K562 (cell line): ENCODE measurements around the gene SPATA25. TPM values are rescaled to one million over a fixed set of nuclear protein-coding genes. Genes with fewer than 3 reads are reported as not detected.
A peak's percentile ranks its signal among the peaks of the same experiment; 100 is the strongest.

Experiments
- ATAC-seq: fragments of 200-7000 bp; cut with Tn5 transposase; 3 replicates; pipeline ENCODE4 v1.9.1; 2020; ENCODE audit warnings: moderate library complexity
- BruUV-seq: library from RNA; stranded (reverse); fragments of 400-500 nt; replicated peaks from 2 replicates; lab custom pipeline; 2021; lab: Mats Ljungman, UMichigan
- CTCF ChIA-PET: fragments of 300-600 bp; formaldehyde crosslinking; extraction: SDS; loops from one replicate; lab custom pipeline; 2021; ENCODE audit warnings: low intra/inter-chr PET ratio; lab: Yijun Ruan, JAX
- POLR2A ChIA-PET: fragments of 300-600, 350-650 bp; sonication (Branson Sonifier 250); formaldehyde crosslinking; extraction: SDS; loops from one replicate; lab custom pipeline; 2021; ENCODE audit warnings: antibody characterized with exemption, inconsistent platforms; lab: Yijun Ruan, JAX
- DNase-seq, 4 experiments: peaks; one replicate each; pipeline versions ENCODE4 v3.0.0 to v3.0.0-alpha.2; 2011 to 2018; ENCODE audit warnings: low spot score in 3 of 4, mixed read lengths in 3 of 4; ENCODE audit errors: extremely low read depth in 1 of 4
- FAIRE-seq: peaks from 2 replicates; lab custom pipeline; 2011; peaks lifted over from hg19 to GRCh38; lab: Jason Lieb, UNC
- H2AFZ ChIP-seq: 2 replicates; pipeline ENCODE4 v1.6.0; 2011; ENCODE audit warnings: low read depth, low read length, control low read depth, inconsistent platforms
- H3K27ac ChIP-seq: fragments of 200-600 bp; 3 replicates; pipeline ENCODE4 v1.8.0; 2011; ENCODE audit warnings: low read depth, mild to moderate bottlenecking, control low read depth, inconsistent platforms, low read length, moderate library complexity, mixed read lengths; ENCODE audit errors: extremely low read depth
- H3K27me3 ChIP-seq, 2 experiments: fragments of 300-600 bp in 1 of 2; 2 replicates in 1 of 2; 3 replicates in 1 of 2; pipeline versions ENCODE4 v1.6.0 to v1.8.0; 2011; ENCODE audit warnings: inconsistent platforms in 2 of 2, low read length in 2 of 2, mild to moderate bottlenecking in 1 of 2, mixed read lengths in 1 of 2, moderate library complexity in 1 of 2; ENCODE audit not compliant: control insufficient read depth in 2 of 2, insufficient read depth in 2 of 2
- H3K36me3 ChIP-seq: fragments of 300-600 bp; 3 replicates; pipeline ENCODE4 v1.8.0; 2011; ENCODE audit warnings: mild to moderate bottlenecking, low read length, inconsistent platforms; ENCODE audit not compliant: control insufficient read depth, insufficient read depth
- H3K4me1 ChIP-seq, 2 experiments: fragments of 200-600 bp in 1 of 2; replicated peaks in 1 of 2; 2 replicates in 1 of 2; 3 replicates in 1 of 2; pipeline versions ENCODE4 v1.5.1 to v1.8.0; 2011; ENCODE audit warnings: inconsistent platforms in 2 of 2, low read length in 2 of 2, mild to moderate bottlenecking in 1 of 2, mixed read lengths in 1 of 2, moderate library complexity in 1 of 2; ENCODE audit not compliant: control insufficient read depth in 2 of 2, insufficient read depth in 2 of 2
- H3K4me2 ChIP-seq: 2 replicates; pipeline ENCODE4 v1.6.1; 2011; ENCODE audit warnings: low read length, control low read depth, inconsistent platforms, mixed read lengths; ENCODE audit not compliant: insufficient read depth
- H3K4me3 ChIP-seq: fragments of 200-600 bp; sonication (generic), shearing (Covaris generic); 2 replicates; pipeline ENCODE4 v1.5.1; 2016; ENCODE audit warnings: control low read depth, inconsistent platforms
- H3K79me2 ChIP-seq: fragments of 200-600 bp; 3 replicates; pipeline ENCODE4 v1.8.0; 2011; ENCODE audit warnings: low read length, inconsistent platforms; ENCODE audit not compliant: control insufficient read depth, insufficient read depth
- H3K9ac ChIP-seq, 2 experiments: 2 replicates each; pipeline versions ENCODE4 v1.6.0 to v1.6.1; 2011; ENCODE audit warnings: low read depth in 2 of 2, low read length in 2 of 2, control low read depth in 1 of 2, inconsistent platforms in 1 of 2, mild to moderate bottlenecking in 1 of 2, mixed read lengths in 1 of 2; ENCODE audit not compliant: insufficient read depth in 1 of 2
- H3K9me1 ChIP-seq: one replicate; pipeline ENCODE4 v1.6.0; 2011; ENCODE audit warnings: inconsistent platforms, mild to moderate bottlenecking, low read length, moderate library complexity; ENCODE audit not compliant: control insufficient read depth, insufficient read depth
- H3K9me3 ChIP-seq: replicated peaks from 2 replicates; pipeline ENCODE4 v1.5.1; 2011; ENCODE audit warnings: low read depth, low read length, inconsistent platforms; ENCODE audit not compliant: control insufficient read depth, insufficient read depth
- H4K20me1 ChIP-seq: replicated peaks from 2 replicates; pipeline ENCODE4 v1.6.1; 2011; ENCODE audit warnings: low read length, inconsistent platforms, mixed read lengths; ENCODE audit not compliant: control insufficient read depth, insufficient read depth
- PKNOX1 ChIP-seq: fragments of 450-650 bp; IDR thresholded peaks from 2 replicates; pipeline ENCODE4 v1.6.1; 2016
- RFX1 ChIP-seq: fragments of 450-650 bp; IDR thresholded peaks from 2 replicates; pipeline ENCODE4 v1.6.1; 2016; ENCODE audit warnings: mild to moderate bottlenecking, moderate library complexity
- ZC3H11A ChIP-seq: IDR thresholded peaks from 2 replicates; pipeline ENCODE4 v1.6.1; 2012; ENCODE audit warnings: low read depth, low read length, improper control_type of control experiment
- ZNF717 ChIP-seq: fragments of 250-450 bp; sonication (Bioruptor Pico); IDR thresholded peaks from 2 replicates; pipeline ENCODE4 v1.5.0; 2021
- WGBS: fragments of 100-300 bp; shearing (Covaris generic); methylation state at CpG from one replicate; pipeline ENCODE4 v1.1.6; 2016; ENCODE audit warnings: low coverage, mixed read lengths; ENCODE audit not compliant: insufficient coverage; ENCODE audit errors: missing lambda C conversion rate; 5-methylcytosine and 5-hydroxymethylcytosine counted together
- in situ Hi-C: fragments of 300-500 bp; cut with MboI; formaldehyde crosslinking; loops from 4 replicates; pipeline ENCODE4 v1.15.0; 2018; ENCODE audit warnings: inconsistent platforms, mixed read lengths
- intact Hi-C: fragments of 100-400 bp; cut with micrococcal nuclease; formaldehyde crosslinking; loops from 2 replicates; pipeline ENCODE4 v1.14.2; 2022
- polyA plus RNA-seq, 8 experiments: library from polyadenylated mRNA; depleted of rRNA in 4 of 8; stranded (reverse) in 5 of 8; unstranded in 3 of 8; fragments of >200 nt; fragmentation: Nextera tagmentation in 2 of 8; fragmentation: Illumina TruSeq in 1 of 8; extraction: Ambion mirVana in 2 of 8; extraction: Trizol in 1 of 8; gene quantifications; 2 replicates each; pipeline versions ENCODE4 v1.2.1 to v1.2.3, GENCODE V29; 2011 to 2014; ENCODE audit warnings: inconsistent platforms in 1 of 8, missing spikeins in 1 of 8
- total RNA-seq, 7 experiments: library from RNA; depleted of rRNA in 6 of 7; stranded (reverse); fragments of >200 nt in 6 of 7; fragmentation: Illumina TruSeq in 2 of 7; extraction: Trizol in 2 of 7; gene quantifications; 2 replicates each; pipeline versions ENCODE4 v1.2.1 to v1.2.3, GENCODE V29; 2011 to 2021; ENCODE audit warnings: low replicate concordance in 1 of 7

The SPATA25 gene
- total and polyA plus RNA-seq, 9 of the 15 experiments (the other 6 are each of a cell fraction or from before 2014, with no cell fraction given), result 0.21 to 0.95 (median 0.53) TPM; not detected in 3

GRCh38 chr20:45921337-45922189 lies 34.1 kb upstream of the SPATA25 start:
- intact Hi-C loops (no loop called here), in situ Hi-C loops (no loop called here)
- Histone ChIP-seq H3K4me3 (no peak overlapping the region), H3K27me3 (no peaks in the 10 kb centered on the region), H3K9me1 (no peaks in the 10 kb centered on the region), H3K9me3 (no peaks in the 10 kb centered on the region), H3K4me1 (peaks cover 10% of the 10 kb centered on the region in 2 experiments; a peak in 4 of 5 replicates), H3K36me3 (no peaks in the 10 kb centered on the region), H3K9ac (no peak overlapping the region)
- DNase-seq, result no peak
- 34% methylated on average over 11 of the region's 11 CpGs for WGBS
- CTCF ChIA-PET, result no interaction called here
- no TSS peak for BruUV-seq
- ATAC-seq, result no peak
- peak; percentile 36; the same call in 1 of the 2 replicates for TF ChIP-seq RFX1
- TF ChIP-seq ZNF717 (CRISPR knock-in tag), result no peak
- TF ChIP-seq ZC3H11A, result no peak
- TF ChIP-seq PKNOX1, result 0 out of 2 replicates have a peak, but pooled peaks have one; percentile 7
- TF ChIP-seq, all 486 proteins: peak for 2
- no peak for FAIRE-seq
- Histone ChIP-seq H3K4me2 (no peak overlapping the region), H3K27ac (no peak overlapping the region), H3K79me2 (no peaks in the 10 kb centered on the region), H2AFZ (no peak overlapping the region), H4K20me1 (0 out of 2 replicates have a peak, but pooled peaks cover 3% of the 10 kb centered on the region)
- POLR2A ChIA-PET, result interaction anchor here (0.6 to 8.0 kb wide), 6 partner anchors 11 to 53 kb away, joined by 3 to 91 read pairs (median 4); partner anchors contain the start of gene PCIF1
